ENCODE measurements around the gene P3H1.
A peak's percentile ranks its signal among the peaks of the same experiment; 100 is the strongest.
"Not testable (repeated sequence)": the region's sequence is repeated elsewhere in the genome, so short reads cannot be mapped to it uniquely, and the experiment has no call there.

The P3H1 gene

DNA sequence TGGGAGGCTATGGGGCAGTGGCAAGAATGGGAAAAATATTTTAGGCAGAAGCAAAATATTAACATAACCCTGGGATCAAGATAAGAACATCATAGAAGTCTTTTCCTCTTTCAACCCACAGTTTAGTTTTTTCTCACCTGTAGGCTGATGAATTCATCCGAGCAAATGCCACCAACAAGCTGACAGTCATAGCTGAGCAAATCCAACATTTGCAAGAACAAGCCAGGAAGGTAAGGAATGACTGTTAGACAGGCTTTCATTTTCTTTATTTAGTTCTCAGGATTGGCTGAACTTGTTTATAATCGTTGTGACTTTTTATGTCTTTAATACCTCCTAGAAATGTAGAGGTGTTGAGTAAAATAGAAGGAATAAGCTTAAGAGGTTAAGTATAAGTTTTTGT is 6.6 kb upstream of the P3H1 start:
- no peak for DNase-seq (ENCODE audit: low read depth)

DNA sequence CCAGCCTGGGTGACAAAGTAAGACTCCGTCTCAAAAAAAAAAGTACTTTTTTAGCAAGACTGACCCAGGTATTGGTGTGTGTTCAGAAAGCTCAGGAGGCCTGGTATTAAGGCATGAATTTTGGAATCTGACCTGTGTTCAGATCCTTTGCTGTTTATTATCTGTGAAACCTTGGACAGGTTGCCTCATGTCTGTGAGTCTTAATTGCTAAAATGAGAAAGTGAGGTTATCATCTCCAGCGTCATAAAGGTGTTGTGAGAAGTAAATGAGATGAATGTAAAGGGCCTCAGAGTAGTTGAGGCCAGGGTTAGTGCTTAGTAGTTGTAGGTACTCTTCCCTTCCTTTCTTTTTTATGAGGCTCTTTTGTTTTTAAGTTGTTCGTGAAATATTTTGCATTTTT is 3.0 kb upstream of the P3H1 start:
- DNase-seq (ENCODE audit: low read depth) = no peak

DNA sequence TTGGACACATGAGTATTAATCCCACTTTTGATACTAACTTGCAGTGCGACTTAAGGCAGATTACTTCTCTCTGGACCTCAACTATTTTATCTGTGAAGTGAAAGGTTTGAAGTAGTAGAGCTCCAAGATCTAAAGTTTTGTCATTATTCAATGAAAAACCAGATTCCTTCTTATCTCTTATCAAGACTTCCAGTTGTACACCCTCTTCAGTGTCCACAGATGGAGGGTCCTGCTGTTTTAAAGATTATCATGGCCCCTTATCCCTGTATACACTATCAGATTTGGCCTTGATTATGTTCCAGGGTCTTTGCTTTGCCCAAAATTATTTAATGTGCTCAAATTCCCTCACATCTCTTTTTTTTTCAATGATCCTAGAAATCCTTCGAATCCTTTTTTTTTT is 1.3 kb upstream of the P3H1 start:
- DNase-seq (ENCODE audit: low read depth) = no peak

DNA sequence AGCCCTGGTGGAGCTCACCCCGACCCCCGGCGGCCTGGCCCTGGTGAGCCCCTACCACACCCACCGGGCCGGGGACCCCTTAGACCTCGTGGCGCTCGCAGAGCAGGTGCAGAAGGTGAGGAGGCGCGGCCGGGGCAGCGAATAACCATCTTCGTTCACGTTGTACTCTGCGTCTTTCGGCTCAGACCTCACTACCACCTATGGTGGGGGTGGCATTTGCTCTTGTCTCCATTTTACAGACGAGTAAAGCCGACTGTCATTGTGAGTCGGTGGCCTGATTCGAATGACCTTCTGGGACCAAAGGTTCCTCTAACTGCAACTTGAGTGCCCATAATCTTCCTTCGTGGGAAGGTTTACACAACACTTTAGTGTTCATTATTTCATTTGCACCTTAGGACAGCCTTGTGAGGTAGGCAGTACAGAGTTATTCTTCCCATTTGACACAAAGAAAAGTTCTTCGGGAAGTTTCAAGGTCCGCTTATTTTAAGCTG is 727 bp upstream of the P3H1 start:
- DNase-seq (ENCODE audit: low read depth) = no peak

DNA sequence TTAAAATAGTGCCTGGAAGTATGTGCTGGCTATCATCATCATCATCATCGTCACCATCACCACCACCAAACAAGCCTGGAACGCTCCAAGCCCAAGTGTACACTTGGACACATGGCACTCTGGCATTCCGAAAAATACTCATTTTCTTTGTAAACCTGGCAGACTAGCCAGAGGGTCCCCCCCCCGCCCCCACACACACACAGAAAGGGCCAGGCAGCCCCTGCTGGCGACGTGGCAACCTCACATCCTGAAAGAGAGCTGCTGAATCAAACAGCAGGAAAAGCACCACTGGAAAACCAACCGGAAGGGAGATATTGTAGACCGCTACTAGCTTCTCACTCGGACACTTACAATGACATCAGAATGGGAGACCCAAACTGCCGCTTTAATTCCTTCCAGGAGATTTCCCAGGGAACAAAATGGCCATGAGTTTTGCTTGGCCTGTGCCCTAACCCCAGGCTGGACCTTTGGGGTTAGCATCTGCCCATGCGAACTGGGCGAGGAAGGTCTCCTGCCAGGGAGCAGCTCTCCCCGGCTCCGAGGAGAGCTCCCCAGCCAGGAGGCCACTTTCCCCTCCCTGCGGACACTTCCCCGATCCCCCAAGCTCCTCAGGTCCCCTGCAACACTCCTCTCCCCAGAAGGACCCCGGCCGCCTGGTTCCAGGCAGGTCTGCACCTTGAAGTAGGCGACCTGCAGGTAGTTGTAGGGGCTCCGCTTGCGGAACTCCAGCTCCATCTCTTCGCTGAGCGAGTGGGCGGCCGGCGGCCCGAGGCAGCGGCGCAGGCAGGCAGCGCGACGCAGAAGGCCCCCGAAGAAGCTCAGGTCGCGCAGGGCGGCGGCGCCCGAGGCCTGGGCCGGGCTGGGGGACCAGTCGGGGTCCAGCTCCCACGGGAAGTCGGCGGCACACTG is 742 bp downstream of the P3H1 start:
- peak; percentile 23 for DNase-seq (ENCODE audit: low read depth)

DNA sequence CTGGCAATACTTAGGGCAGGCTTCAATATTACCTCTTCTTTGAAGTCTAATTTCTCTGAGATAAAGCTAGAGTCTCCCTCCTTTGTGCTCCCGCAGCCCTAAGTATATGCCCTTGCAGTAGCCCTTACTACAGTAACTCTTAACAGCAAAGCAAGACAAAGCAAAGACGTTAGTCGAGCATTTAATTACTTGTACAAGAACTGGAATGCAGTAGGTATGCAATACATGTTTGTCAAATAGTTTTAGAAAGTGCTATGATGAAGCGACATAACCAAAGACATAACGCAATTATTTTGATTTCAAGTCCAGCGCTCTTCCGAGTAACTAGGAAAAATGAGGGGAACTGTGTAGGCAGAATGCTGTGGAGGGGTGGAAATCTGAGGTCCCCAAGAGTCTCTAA is 1.6 kb downstream of the P3H1 start:
- DNase-seq (ENCODE audit: low read depth) = no peak

DNA sequence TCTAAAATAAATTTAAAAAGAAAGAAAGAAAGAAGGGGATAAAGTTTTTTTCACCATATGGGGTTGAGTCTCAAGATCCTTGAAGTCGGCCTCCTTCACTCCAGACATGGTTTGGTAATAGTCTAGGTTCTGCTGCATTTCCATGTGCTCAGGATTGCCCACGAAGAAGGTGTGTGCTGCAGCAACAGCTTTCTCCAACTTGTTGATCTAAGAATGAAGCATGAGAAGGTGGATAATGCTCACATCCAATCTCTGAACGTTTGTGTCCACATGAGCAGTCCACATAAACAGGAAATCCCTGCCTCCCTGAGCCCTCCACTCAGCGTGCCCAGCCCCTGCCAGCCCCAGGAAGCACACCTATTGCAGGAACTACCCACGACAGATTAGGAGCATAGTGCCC is 4.6 kb downstream of the P3H1 start:
- DNase-seq (ENCODE audit: low read depth) = no peak

DNA sequence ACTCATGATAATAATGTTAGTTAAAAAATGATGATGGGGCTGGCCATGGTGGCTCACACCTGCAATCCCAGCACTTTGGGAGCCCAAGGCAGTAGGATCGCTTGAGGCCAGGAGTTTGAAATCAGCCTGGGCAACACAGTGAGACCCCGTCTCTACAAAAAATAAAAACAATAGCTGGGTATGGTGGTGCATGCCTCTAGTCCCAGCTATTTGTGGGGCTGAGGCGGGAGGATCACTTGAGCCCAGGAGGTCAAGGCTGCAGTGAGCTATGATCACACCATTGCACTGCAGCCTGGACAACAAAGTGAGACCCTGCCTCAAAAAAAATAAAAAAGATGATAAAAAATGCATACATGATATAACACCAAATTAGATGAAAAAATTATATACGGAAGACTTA is 5.3 kb downstream of the P3H1 start:
- no peak for DNase-seq (ENCODE audit: low read depth)

DNA sequence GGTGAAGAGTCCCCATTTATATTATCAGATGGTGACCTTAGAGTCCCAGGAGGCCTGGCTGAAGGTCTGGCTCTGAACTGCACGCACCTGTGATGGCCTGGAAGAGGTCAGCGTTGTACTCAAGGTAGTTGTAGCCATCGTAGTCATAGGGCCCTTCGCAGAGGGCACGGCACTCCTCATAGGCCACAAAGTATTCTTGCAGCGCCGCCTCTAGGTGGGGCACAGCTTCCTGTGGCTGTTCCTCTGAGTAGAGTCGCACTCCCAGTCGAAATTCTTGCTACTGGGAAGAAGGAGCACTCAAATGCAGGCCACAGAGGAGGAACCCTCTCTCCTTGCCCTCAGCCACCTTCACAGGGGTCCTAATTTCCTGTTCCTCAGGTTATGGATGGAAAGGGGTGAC is 7.7 kb downstream of the P3H1 start:
- no peak for DNase-seq (ENCODE audit: low read depth)

DNA sequence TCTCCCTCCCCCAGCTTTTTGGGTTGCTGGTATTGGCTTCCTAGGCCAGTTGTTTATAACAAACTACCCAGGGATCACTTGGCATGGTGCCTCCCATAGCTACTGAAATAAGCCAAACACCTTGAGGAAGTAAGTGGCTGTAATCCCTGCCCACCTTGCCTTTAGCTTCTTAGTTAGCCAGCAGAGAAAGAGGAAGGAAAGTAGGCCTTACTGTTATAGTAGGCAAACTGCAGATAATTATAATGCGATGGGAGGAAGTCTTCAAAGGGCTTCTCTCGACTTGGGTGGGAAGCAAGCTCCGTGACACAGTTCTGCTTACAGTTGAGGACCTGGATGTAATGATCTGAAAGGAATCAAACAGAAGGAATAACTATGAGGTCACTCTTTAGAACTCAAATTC is 8.2 kb downstream of the P3H1 start:
- no peak for DNase-seq (ENCODE audit: low read depth)

DNA sequence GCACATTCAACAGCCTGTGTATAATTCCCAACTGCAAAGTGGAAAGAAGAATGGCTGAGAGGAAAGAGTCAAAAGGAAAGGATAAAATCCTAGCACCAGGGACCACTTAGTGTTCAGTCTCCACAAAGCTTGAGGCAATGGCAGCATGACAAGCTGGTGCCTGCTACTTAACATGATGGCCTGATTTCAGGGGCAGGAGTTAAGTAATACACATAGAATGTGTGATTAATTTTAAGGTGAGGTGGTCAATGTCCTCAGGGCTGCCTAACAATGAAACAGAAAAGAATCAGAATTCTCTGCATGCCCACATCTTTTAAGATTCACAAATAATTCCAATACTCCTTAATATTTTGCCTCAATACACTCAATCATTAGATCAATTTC is 8.9 kb downstream of the P3H1 start:
- DNase-seq (ENCODE audit: low read depth) = no peak

DNA sequence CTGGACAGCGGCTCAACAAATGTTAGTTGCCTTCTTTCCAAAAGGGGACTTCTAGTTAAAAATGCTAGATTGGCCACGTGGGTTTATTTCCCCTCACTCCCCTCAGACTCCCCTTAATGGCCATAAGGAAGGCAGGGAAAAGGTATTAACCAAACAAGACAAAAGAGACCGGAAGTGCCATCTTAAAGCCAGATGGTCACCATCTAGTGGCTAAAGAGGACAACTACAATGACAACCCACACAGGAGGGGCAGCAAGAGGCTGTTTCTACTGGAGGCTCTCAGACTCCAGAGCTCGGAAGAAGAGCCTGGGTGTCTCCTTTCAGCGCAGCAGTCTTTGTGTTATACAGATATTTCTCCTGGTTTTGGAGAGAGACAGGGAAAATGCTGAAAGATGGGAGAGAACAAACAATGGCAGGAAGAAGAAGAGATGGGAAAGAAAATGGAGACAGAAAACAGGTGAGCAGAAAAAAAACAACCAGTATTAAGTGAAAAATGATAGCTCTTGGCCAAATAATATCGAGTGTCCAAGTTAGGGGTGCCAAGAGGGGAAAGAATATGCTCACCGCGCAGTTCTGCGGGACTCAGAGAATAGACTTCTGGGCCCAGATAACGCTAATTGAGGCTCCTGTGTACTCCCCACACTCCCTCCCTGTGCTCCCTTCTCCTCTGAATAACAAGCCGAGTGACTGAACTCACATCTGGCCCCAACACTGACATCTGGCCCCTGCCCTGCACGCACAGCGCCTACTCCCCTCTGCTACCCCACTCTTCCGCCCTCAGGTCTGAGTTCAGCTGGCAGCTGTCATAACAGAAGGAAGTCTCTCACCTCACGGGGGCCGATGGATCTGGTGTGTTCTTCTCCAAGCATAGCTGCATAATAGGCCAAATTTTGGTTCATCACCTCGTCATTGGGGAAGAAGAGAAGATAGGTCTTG is 9.6 kb downstream of the P3H1 start:
- no peak for DNase-seq (ENCODE audit: low read depth)

DNA sequence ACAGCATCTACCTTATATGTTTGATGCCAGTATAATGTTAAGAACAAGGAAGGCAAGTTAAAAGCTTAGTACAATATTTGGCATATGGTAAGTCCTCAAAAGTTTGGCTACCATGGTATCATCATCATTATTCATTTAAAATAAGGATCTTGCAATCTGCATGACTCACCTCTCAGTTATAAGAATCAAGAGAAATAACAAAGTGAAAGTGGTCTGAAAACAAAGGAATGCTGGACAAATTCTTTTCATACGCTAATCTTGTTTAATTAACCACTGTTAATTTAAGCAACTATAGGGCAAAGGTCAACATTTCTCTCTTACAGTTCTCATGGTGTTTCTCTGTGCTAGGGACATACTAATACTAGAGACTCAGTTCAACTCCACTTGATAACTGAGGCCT is 13.8 kb downstream of the P3H1 start:
- no peak for DNase-seq (ENCODE audit: low read depth)

DNA sequence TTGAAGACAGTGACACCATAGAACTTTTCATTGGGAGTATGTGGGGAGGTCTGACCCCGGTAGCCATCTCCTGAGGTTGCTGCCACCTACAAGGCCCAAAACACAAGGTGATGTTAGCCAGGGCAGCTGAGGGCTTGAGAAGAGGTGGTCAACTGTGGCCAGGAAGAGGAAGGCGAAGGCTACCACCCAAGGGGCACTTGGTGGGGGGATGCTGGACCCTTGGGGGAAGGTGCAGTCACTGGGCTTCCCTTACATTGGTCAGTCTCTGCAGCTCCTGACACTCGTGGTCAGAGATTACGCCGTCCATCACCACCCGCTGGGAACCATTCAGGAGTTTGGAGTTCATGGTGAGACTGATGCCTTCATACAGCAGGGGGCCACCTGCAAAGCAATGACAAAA is 14.5 kb downstream of the P3H1 start:
- no peak for DNase-seq (ENCODE audit: low read depth)

DNA sequence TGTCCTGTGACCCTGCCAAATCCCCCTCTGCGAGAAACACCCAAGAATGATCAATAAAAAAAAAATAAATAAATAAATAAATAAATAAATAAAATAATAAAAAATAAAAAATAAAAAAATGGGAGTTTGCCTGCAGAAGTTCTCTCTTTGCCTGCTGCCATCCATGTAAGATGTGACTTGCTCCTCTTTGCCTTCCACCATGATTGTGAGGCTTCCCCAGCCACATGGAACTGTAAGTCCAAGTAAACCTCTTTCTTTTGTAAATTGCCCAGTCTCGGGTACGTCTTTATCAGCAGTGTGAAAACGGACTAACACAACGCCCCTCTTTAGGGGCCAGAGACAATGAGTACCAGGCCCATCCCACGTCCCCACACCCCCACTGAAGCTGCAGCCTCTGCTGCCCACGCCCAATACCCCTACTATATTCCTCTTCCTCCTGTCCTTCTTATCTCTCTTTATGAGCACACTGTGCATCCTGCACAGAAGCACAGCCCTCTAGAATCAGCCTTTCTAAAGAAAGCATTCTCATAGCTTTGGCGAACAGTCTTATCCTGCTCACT is 15.2 kb downstream of the P3H1 start:
- not testable (repeated sequence) for DNase-seq (ENCODE audit: low read depth)

DNA sequence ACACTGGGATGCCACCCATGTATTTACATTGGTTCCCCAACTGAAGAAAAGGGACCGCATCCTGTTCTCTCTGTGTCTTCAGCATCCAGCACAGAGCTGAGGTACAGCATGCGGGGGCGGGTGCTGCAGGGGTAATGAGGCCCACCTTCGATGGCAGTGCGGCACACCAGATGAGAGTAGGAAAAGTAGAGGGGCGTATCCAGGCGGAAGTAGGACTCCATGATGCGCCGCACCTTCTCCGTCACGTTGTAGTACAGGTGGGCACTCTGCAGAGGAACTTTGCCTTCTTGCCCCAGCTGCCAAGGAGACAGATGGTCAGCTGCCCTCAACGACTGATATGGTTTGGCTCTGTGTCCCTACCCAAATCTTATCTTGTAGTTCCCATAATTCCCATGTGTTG is 16.8 kb downstream of the P3H1 start:
- DNase-seq (ENCODE audit: low read depth) = no peak

DNA sequence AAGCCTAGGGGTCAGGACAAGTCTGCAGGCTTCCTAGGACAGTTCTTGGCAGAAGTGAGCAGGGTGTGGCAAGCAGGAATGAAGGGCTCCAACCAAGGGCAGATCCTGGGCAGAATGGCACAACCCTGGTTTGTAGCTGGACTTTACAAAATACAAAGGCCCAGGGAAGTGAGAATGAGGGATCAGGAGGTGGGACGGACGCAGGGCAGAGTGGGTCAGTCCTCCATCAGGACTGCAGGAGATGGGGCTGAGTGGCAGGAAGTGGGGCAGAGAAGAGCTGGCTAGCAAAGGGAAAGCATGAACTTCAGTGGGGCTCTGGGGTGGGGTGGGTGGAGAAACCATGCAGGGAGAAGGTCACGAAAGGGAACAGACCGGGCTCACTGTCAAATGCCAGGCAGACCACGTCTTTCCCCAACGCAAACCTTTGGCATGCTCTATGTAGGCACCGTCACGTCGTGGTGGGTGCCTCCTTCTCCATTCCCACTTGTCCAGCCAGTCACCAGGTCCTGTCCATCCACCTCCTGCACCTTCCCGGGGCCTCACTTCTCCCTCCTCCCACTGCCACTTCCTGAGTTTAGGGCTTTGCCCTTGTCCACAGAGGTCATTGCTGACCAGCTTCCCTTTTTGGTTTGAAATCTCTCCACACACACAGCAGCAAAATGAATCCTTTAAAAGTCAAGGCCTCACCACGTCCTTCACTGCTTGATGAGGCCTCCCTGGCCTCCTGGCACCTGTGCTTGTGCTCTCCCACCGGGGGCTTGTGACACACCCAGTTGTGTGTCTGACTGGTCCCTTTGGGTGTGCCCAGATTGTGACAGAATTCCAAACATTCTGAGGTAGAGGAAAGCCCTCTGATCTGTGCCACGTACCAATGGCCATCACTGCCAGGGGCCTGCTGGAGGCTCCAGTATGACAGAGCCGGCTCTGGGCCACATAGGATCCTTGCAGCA is 18.1 kb downstream of the P3H1 start:
- DNase-seq (ENCODE audit: low read depth) = no peak

DNA sequence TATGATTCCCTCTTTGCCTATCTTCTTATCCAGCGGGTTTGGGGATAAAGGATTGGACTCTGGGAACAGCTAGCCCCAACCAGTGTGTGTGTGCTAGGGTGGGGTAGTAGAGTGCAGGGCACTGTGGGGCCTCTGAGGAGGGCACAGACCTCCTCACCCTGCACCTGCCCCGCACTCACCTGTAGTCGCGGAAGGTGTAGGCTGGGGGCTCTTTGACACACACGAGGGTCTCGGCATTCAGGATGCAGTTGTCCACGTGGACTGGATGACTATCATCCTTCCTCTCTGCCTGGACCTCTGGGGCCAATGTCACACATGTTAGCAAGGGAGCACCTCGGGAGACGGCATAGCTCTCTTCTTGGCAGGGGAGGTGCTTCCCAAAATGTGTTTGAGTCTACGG is 18.8 kb downstream of the P3H1 start:
- DNase-seq (ENCODE audit: low read depth) = no peak

DNA sequence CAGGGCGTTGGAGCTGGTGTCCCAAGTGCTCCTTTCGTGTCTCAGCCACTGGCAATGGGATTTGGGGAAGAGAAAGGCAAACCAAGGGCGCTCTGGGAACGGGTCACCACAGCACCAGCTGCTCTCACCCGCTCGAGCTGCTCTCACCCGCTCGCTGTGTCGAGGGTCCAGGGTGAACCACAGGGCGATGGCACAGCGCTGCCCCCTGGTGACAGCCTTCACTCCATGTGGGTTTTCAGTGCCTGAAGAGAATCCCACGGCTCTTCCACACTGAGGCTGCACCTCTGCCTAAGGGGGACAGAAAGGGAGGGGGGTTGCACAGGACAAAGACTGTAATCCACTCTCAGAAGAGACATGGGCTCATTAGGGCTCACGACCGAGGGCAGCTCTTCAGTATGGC is 19.7 kb downstream of the P3H1 start:
- DNase-seq (ENCODE audit: low read depth) = peak; percentile 27

DNA sequence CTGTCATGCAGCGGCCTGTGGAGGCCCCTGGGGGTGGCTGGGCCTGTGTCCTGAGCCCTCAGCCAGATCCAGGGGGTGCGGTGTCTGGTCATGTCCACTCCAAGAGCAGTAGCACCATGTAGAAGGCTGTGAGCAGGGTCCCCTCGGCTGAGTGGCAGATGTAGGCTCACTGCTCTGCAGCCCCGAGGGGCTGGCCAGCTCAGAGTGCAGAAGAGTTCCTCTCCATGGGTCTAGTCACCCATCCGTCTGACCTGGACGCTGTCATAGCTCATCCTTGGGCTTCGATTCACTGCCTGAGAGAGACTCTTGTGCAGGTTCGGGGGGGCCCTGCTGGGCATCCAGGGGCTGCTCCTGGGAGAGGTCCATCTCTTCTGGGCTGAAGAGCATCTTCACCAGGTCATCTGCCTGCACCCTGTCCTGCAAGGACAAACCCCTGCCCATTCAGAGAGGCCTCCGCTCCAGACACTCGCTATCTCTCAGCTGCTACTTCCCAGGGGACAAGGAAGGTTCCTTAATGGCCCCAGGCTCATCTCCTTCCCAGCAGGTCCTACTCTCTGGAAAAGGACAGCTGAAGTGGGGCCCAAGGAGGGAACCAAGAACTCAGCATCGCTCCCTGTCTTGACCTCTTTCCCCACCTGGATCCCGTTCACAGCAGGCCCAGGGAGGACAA is 20.3 kb downstream of the P3H1 start:
- no peak for DNase-seq (ENCODE audit: low read depth)

DNA sequence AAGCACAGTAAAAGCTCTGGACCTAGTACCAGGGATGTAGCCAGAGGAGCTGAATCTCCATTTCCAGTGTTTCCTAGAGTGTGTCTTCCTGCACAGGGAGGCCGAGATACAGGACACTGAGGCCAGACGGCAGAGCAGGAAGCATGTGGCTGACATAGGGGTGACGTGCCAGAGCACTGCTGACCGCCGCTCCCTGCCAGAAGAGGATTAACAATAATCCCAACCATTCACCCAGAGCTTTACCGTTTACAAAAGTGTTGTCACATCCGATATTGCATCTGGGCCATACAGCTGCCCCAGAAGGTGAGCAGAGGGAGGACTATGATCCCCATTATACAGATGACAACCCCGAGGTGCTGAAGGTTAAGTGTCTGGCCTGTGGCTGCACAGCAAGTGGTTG is 21.0 kb downstream of the P3H1 start:
- DNase-seq (ENCODE audit: low read depth) = no peak

Data from stimulated activated CD4-positive, alpha-beta T cell treated with anti-CD3 and anti-CD28 coated beads, Interleukin-2, amount 100 ng/mL, for 4 hours (primary cell).